Neuronal stem cell (in vitro differentiated cells): ENCODE results near the gene PLCL1.

ENCODE experiments used
- DNase-seq: peaks from one replicate; pipeline ENCODE4 v3.0.0-alpha.2; 2013; ENCODE audit warnings: low spot score
- H2AFZ ChIP-seq: one replicate; pipeline ENCODE4 v1.6.1; 2013; ENCODE audit warnings: mild to moderate bottlenecking, low read length, inconsistent platforms
- H2AK5ac ChIP-seq: 2 replicates; pipeline ENCODE4 v1.6.1; 2013; ENCODE audit warnings: low read depth, mild to moderate bottlenecking, inconsistent platforms, low read length, moderate library complexity, mixed read lengths
- H2BK120ac ChIP-seq: 2 replicates; pipeline ENCODE4 v1.6.1; 2013; ENCODE audit warnings: low read depth, mild to moderate bottlenecking, inconsistent platforms, low read length, moderate library complexity, mixed read lengths
- H2BK12ac ChIP-seq: one replicate; pipeline ENCODE4 v1.6.1; 2013; ENCODE audit warnings: low read length, inconsistent platforms
- H2BK15ac ChIP-seq: 2 replicates; pipeline ENCODE4 v1.6.1; 2013; ENCODE audit warnings: mild to moderate bottlenecking, low read length, inconsistent platforms, mixed read lengths
- H2BK5ac ChIP-seq: one replicate; pipeline ENCODE4 v1.6.1; 2013; ENCODE audit warnings: inconsistent platforms, mild to moderate bottlenecking, low read length, moderate library complexity
- H3K14ac ChIP-seq: one replicate; pipeline ENCODE4 v1.6.1; 2013; ENCODE audit warnings: low read length, inconsistent platforms
- H3K18ac ChIP-seq: 2 replicates; pipeline ENCODE4 v1.6.1; 2013; ENCODE audit warnings: low read length, inconsistent platforms
- H3K23ac ChIP-seq: 2 replicates; pipeline ENCODE4 v1.6.1; 2013; ENCODE audit warnings: low read depth, mild to moderate bottlenecking, mixed read lengths, low read length, inconsistent platforms; ENCODE audit not compliant: poor library complexity
- H3K27ac ChIP-seq: replicated peaks from 3 replicates; pipeline ENCODE4 v1.5.1; 2013; ENCODE audit warnings: low read length, inconsistent platforms
- H3K27me3 ChIP-seq, 3 experiments: 2 replicates each; pipeline ENCODE4 v1.6.1; 2013; ENCODE audit warnings: low read length in 3 of 3, mild to moderate bottlenecking in 2 of 3, inconsistent platforms in 1 of 3, low read depth in 1 of 3, mixed read lengths in 1 of 3, moderate library complexity in 1 of 3; ENCODE audit not compliant: control insufficient read depth in 3 of 3, insufficient read depth in 3 of 3
- H3K36me3 ChIP-seq, 2 donors: replicated peaks in 1 of 2; 2 replicates each; pipeline ENCODE4 v1.6.1; 2013; ENCODE audit warnings: low read length in 2 of 2; ENCODE audit not compliant: control insufficient read depth in 2 of 2, insufficient read depth in 2 of 2
- H3K4ac ChIP-seq: 2 replicates; pipeline ENCODE4 v1.6.1; 2013; ENCODE audit warnings: inconsistent platforms, mild to moderate bottlenecking, low read length, moderate library complexity
- H3K4me1 ChIP-seq, 2 donors: 1 replicate in 1 of 2; 2 replicates in 1 of 2; pipeline ENCODE4 v1.6.1; 2013; ENCODE audit warnings: low read length in 2 of 2, low read depth in 1 of 2; ENCODE audit not compliant: control insufficient read depth in 2 of 2, insufficient read depth in 1 of 2
- H3K4me2 ChIP-seq: one replicate; pipeline ENCODE4 v1.6.1; 2013; ENCODE audit warnings: mild to moderate bottlenecking, low read length, inconsistent platforms; ENCODE audit not compliant: insufficient read depth, poor library complexity, severe bottlenecking
- H3K4me3 ChIP-seq, 2 donors: 2 replicates each; pipeline ENCODE4 v1.5.1; 2013; ENCODE audit warnings: low read length in 2 of 2, mild to moderate bottlenecking in 2 of 2, inconsistent platforms in 1 of 2, moderate library complexity in 1 of 2
- H3K79me1 ChIP-seq: one replicate; pipeline ENCODE4 v1.6.1; 2013; ENCODE audit warnings: low read depth, mild to moderate bottlenecking, inconsistent platforms, low read length, moderate library complexity
- H3K9ac ChIP-seq: one replicate; pipeline ENCODE4 v1.6.1; 2013; ENCODE audit warnings: mild to moderate bottlenecking, low read depth, low read length, inconsistent platforms; ENCODE audit not compliant: poor library complexity
- H3K9me3 ChIP-seq, 2 donors: replicated peaks in 1 of 2; 2 replicates each; pipeline versions ENCODE3 to v1.6.1; 2013; ENCODE audit warnings: low read length in 2 of 2, mild to moderate bottlenecking in 2 of 2, inconsistent platforms in 1 of 2, low read depth in 1 of 2, mixed read lengths in 1 of 2, moderate library complexity in 1 of 2; ENCODE audit not compliant: control insufficient read depth in 2 of 2, insufficient read depth in 1 of 2
- H4K8ac ChIP-seq: one replicate; pipeline ENCODE4 v1.6.1; 2013; ENCODE audit warnings: low read depth, mild to moderate bottlenecking, inconsistent platforms, low read length, moderate library complexity
- H4K91ac ChIP-seq: one replicate; pipeline ENCODE4 v1.6.1; 2013; ENCODE audit warnings: low read length, low read depth, mild to moderate bottlenecking, inconsistent platforms; ENCODE audit not compliant: poor library complexity
- WGBS, 2 donors: extraction: QIAGEN DNeasy Blood & Tissue Kit; methylation state at CpG; one replicate each; pipeline ENCODE4 v1.1.7; 2013; ENCODE audit warnings: missing lambda C conversion rate in 2 of 2, mixed read lengths in 1 of 2; ENCODE audit not compliant: insufficient read length in 2 of 2, insufficient replicate concordance in 1 of 2; ENCODE audit errors: extremely low coverage in 2 of 2; 5-methylcytosine and 5-hydroxymethylcytosine counted together

The PLCL1 gene

GRCh38 chr2:197993830-197994229 lies 189.4 kb downstream of the PLCL1 start:
- no peak overlapping the region for H3K4me3 ChIP-seq
- no peak overlapping the region for H3K4me2 ChIP-seq
- no peaks in the 10 kb centered on the region for H3K79me1 ChIP-seq
- no peaks in the 10 kb centered on the region for H3K27me3 ChIP-seq
- no peak overlapping the region for H3K4ac ChIP-seq
- H4K91ac ChIP-seq, result no peak overlapping the region
- no peak overlapping the region for H2BK120ac ChIP-seq
- DNase-seq, result no peak
- no peak overlapping the region for H3K14ac ChIP-seq
- H3K23ac ChIP-seq, result no peak overlapping the region
- no peak overlapping the region for H2AK5ac ChIP-seq
- H2BK5ac ChIP-seq, result no peak overlapping the region
- no peaks in the 10 kb centered on the region for H3K9me3 ChIP-seq
- H3K4me1 ChIP-seq, result no peaks in the 10 kb centered on the region
- H3K18ac ChIP-seq, result no peak overlapping the region
- no peak overlapping the region for H2BK12ac ChIP-seq
- no peak overlapping the region for H3K27ac ChIP-seq
- H2AFZ ChIP-seq, result no peak overlapping the region
- no peak overlapping the region for H3K9ac ChIP-seq
- H4K8ac ChIP-seq, result no peak overlapping the region
- no peaks in the 10 kb centered on the region for H3K36me3 ChIP-seq
- WGBS, 2 donors, result no CpG with 5 or more reads among the region's 2 CpGs
- H2BK15ac ChIP-seq, result no peak overlapping the region

- Histone ChIP-seq H3K4me2 (no peak overlapping the region), H3K27me3 (no peaks in the 10 kb centered on the region), H2BK120ac (no peak overlapping the region), H3K9ac (no peak overlapping the region), H3K9me3 (no peaks in the 10 kb centered on the region), H3K27ac (no peak overlapping the region), H4K91ac (no peak overlapping the region), H3K79me1 (no peaks in the 10 kb centered on the region), H3K14ac (no peak overlapping the region), H3K4ac (no peak overlapping the region), H3K36me3 (no peaks in the 10 kb centered on the region), H3K23ac (no peak overlapping the region), H2BK15ac (no peak overlapping the region), H2BK12ac (no peak overlapping the region), H3K4me1 (no peaks in the 10 kb centered on the region), H3K4me3 (no peak overlapping the region), H3K18ac (no peak overlapping the region), H2AK5ac (no peak overlapping the region), H2BK5ac (no peak overlapping the region), H2AFZ (no peak overlapping the region), H4K8ac (no peak overlapping the region)
- WGBS, 2 donors, result no CpG with 5 or more reads among the region's 1 CpG
- no peak for DNase-seq
Measured at GRCh38 chr2:197994751-197995150, 190.4 kb downstream of the PLCL1 start.

- Histone ChIP-seq H3K4me2 (no peak overlapping the region), H3K9ac (no peak overlapping the region), H3K27ac (no peak overlapping the region), H3K4me1 (no peaks in the 10 kb centered on the region), H2AFZ (no peak overlapping the region), H3K9me3 (no peaks in the 10 kb centered on the region), H4K8ac (no peak overlapping the region), H2BK12ac (no peak overlapping the region), H3K27me3 (no peaks in the 10 kb centered on the region), H3K23ac (no peak overlapping the region), H3K4me3 (no peak overlapping the region), H2BK120ac (no peak overlapping the region), H2BK15ac (no peak overlapping the region), H3K36me3 (no peaks in the 10 kb centered on the region), H4K91ac (no peak overlapping the region), H3K18ac (no peak overlapping the region), H2BK5ac (no peak overlapping the region), H3K79me1 (no peaks in the 10 kb centered on the region), H3K4ac (no peak overlapping the region), H2AK5ac (no peak overlapping the region), H3K14ac (no peak overlapping the region)
- DNase-seq, result no peak
- no CpG with 5 or more reads among the region's 2 CpGs for WGBS, 2 donors
Measured at GRCh38 chr2:197996583-197996982, 192.2 kb downstream of the PLCL1 start.

- Histone ChIP-seq H3K36me3 (no peaks in the 10 kb centered on the region), H2AK5ac (no peak overlapping the region), H3K23ac (no peak overlapping the region), H2BK5ac (no peak overlapping the region), H3K4ac (no peak overlapping the region), H3K27ac (no peak overlapping the region), H3K79me1 (no peaks in the 10 kb centered on the region), H2AFZ (no peak overlapping the region), H3K9me3 (no peaks in the 10 kb centered on the region), H4K91ac (no peak overlapping the region), H3K4me1 (no peaks in the 10 kb centered on the region), H4K8ac (no peak overlapping the region), H3K4me2 (no peak overlapping the region), H3K18ac (no peak overlapping the region), H2BK15ac (no peak overlapping the region), H3K9ac (no peak overlapping the region), H3K4me3 (no peak overlapping the region), H2BK12ac (no peak overlapping the region), H3K27me3 (no peaks in the 10 kb centered on the region), H2BK120ac (no peak overlapping the region), H3K14ac (no peak overlapping the region)
- no peak for DNase-seq
- no CpG with 5 or more reads among the region's 7 CpGs for WGBS, 2 donors
Measured at GRCh38 chr2:197997083-197997541, 192.7 kb downstream of the PLCL1 start.
